ENCODE results near the gene LRP1.

DNA sequence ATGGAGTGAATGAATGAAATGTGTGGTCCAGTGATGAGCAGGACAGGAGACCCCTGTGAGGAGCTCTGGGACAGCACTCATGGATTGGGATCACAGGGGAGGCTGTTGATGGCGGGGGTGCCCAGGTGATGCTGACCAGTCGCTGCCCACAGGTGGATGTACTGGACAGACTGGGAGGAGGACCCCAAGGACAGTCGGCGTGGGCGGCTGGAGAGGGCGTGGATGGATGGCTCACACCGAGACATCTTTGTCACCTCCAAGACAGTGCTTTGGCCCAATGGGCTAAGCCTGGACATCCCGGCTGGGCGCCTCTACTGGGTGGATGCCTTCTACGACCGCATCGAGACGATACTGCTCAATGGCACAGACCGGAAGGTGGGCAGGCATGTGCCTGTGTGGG lies 32.5 kb downstream of the LRP1 start:
- TF ChIP-seq, protein P1, sequence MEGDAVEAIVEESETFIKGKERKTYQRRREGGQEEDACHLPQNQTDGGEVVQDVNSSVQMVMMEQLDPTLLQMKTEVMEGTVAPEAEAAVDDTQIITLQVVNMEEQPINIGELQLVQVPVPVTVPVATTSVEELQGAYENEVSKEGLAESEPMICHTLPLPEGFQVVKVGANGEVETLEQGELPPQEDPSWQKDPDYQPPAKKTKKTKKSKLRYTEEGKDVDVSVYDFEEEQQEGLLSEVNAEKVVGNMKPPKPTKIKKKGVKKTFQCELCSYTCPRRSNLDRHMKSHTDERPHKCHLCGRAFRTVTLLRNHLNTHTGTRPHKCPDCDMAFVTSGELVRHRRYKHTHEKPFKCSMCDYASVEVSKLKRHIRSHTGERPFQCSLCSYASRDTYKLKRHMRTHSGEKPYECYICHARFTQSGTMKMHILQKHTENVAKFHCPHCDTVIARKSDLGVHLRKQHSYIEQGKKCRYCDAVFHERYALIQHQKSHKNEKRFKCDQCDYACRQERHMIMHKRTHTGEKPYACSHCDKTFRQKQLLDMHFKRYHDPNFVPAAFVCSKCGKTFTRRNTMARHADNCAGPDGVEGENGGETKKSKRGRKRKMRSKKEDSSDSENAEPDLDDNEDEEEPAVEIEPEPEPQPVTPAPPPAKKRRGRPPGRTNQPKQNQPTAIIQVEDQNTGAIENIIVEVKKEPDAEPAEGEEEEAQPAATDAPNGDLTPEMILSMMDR (IDR thresholded peaks at IDR 0.05; ENCODE audit: poor library complexity), result no peak
- no peak for TF ChIP-seq EZH2 (IDR thresholded peaks at IDR 0.05; ENCODE audit: borderline replicate concordance)
